GM12878 (cell line): Measurements from ENCODE around the gene MRPL18. TPM values are rescaled to one million over a fixed set of nuclear protein-coding genes. Genes with fewer than 3 reads are reported as not detected.

Experiments used
- ATAC-seq: fragments of 200-7000 bp; cut with Tn5 transposase; 3 replicates; pipeline ENCODE4 v1.9.1; 2020; ENCODE audit warnings: mild to moderate bottlenecking, moderate library complexity
- BruUV-seq: library from RNA; stranded (reverse); fragments of 400-500 nt; replicated peaks from 2 replicates; lab custom pipeline; 2021; lab: Mats Ljungman, UMichigan
- CTCF ChIA-PET: fragments of 300-600 bp; sonication (Branson Sonifier 250); formaldehyde crosslinking; extraction: SDS; loops from one replicate; lab custom pipeline; 2021; ENCODE audit warnings: inconsistent platforms; lab: Yijun Ruan, JAX
- POLR2A ChIA-PET: fragments of 350-600 bp; formaldehyde crosslinking; extraction: SDS; loops from one replicate; lab custom pipeline; 2021; ENCODE audit warnings: inconsistent platforms; lab: Charles Lee
- RAD21 ChIA-PET: fragments of 300-600 bp; sonication (Branson Sonifier 250); formaldehyde crosslinking; loops from one replicate; lab custom pipeline; 2023; ENCODE audit warnings: antibody characterized with exemption; ENCODE audit not compliant: unreplicated experiment; lab: Charles Lee
- SMC1A ChIA-PET: fragments of 300-600 bp; sonication (Branson Sonifier 250); formaldehyde crosslinking; loops from one replicate; lab custom pipeline; 2023; ENCODE audit not compliant: unreplicated experiment, uncharacterized antibody; lab: Charles Lee
- DNase-seq: peaks from one replicate; pipeline ENCODE4 v3.0.0-alpha.2; 2011; ENCODE audit warnings: low read depth, low spot score
- FAIRE-seq: peaks from 3 replicates; lab custom pipeline; 2011; peaks lifted over from hg19 to GRCh38; lab: Jason Lieb, UNC
- H2AFZ ChIP-seq: 2 replicates; pipeline ENCODE4 v1.6.0; 2011; ENCODE audit warnings: low read depth, low read length, control low read depth; ENCODE audit not compliant: control insufficient read depth
- H3K27ac ChIP-seq: 2 replicates; pipeline ENCODE4 v1.5.1; 2011; ENCODE audit warnings: control low read depth; ENCODE audit not compliant: control insufficient read depth, insufficient read depth
- H3K27me3 ChIP-seq, 2 experiments: replicated peaks in 1 of 2; 2 replicates each; pipeline versions ENCODE4 v1.6.0 to v1.6.1; 2011; ENCODE audit warnings: low read length in 1 of 2; ENCODE audit not compliant: control insufficient read depth in 2 of 2, insufficient read depth in 2 of 2
- H3K36me3 ChIP-seq, 2 experiments: 2 replicates each; pipeline ENCODE4 v1.5.1; 2011; ENCODE audit warnings: low read length in 1 of 2; ENCODE audit not compliant: control insufficient read depth in 2 of 2, insufficient read depth in 2 of 2
- H3K4me1 ChIP-seq: 2 replicates; pipeline ENCODE4 v1.6.1; 2011; ENCODE audit warnings: mild to moderate bottlenecking, low read length, moderate library complexity, mixed read lengths; ENCODE audit not compliant: control insufficient read depth, insufficient read depth
- H3K4me2 ChIP-seq: 2 replicates; pipeline ENCODE4 v1.6.0; 2011; ENCODE audit warnings: control low read depth; ENCODE audit not compliant: control insufficient read depth, insufficient read depth
- H3K4me3 ChIP-seq: fragments of 200-600 bp; sonication (generic); 2 replicates; pipeline ENCODE4 v1.5.1; 2016
- H3K79me2 ChIP-seq: 2 replicates; pipeline ENCODE4 v1.6.0; 2011; ENCODE audit warnings: low read length; ENCODE audit not compliant: control insufficient read depth, insufficient read depth
- H3K9ac ChIP-seq: 2 replicates; pipeline ENCODE4 v1.8.0; 2011; ENCODE audit warnings: low read length, control low read depth, mixed read lengths; ENCODE audit not compliant: control insufficient read depth, insufficient read depth
- H3K9me3 ChIP-seq: replicated peaks from 3 replicates; pipeline ENCODE4 v1.5.1; 2011; ENCODE audit warnings: mild to moderate bottlenecking, low read length; ENCODE audit not compliant: control insufficient read depth, insufficient read depth
- H4K20me1 ChIP-seq: 2 replicates; pipeline ENCODE4 v1.6.0; 2011; ENCODE audit not compliant: control insufficient read depth, insufficient read depth
- POLR2AphosphoS5 ChIP-seq: IDR thresholded peaks from 2 replicates; pipeline ENCODE4 v1.6.1; 2011; ENCODE audit warnings: mild to moderate bottlenecking, low read length, inconsistent platforms
- TARDBP ChIP-seq: IDR thresholded peaks from 2 replicates; pipeline ENCODE4 v1.6.1; 2016; ENCODE audit warnings: borderline replicate concordance
- YBX1 ChIP-seq: fragments of 450-650 bp; IDR thresholded peaks from 2 replicates; pipeline ENCODE4 v1.6.1; 2016; ENCODE audit warnings: antibody characterized with exemption
- WGBS: methylation state at CpG from one replicate; pipeline ENCODE4 v1.1.6; 2016; ENCODE audit warnings: low lambda C conversion rate; ENCODE audit not compliant: insufficient replicate concordance, insufficient coverage; ENCODE audit errors: missing lambda C conversion rate; 5-methylcytosine and 5-hydroxymethylcytosine counted together
- in situ Hi-C: fragments of 300-500 bp; cut with MboI; formaldehyde crosslinking; loops from 9 replicates; pipeline ENCODE4 v1.14.3; 2018; ENCODE audit warnings: mixed read lengths
- intact Hi-C: fragments of 100-400 bp; cut with micrococcal nuclease; formaldehyde crosslinking; loops from one replicate; pipeline ENCODE4 v1.14.2; 2022; ENCODE audit not compliant: unreplicated experiment
- polyA plus RNA-seq, 11 experiments: library from polyadenylated mRNA; depleted of rRNA in 4 of 11; unstranded in 6 of 11; stranded (reverse) in 5 of 11; fragments of >200 nt; fragmentation: Nextera tagmentation in 4 of 11; fragmentation: Illumina TruSeq in 1 of 11; extraction: Ambion mirVana in 4 of 11; extraction: Trizol in 1 of 11; gene quantifications; 1 replicate in 1 of 11; 2 replicates in 10 of 11; pipeline versions ENCODE4 v1.2.1 to v1.2.3, GENCODE V29; 2011 to 2016; ENCODE audit warnings: inconsistent platforms in 2 of 11, missing spikeins in 2 of 11, low read depth in 1 of 11
- total RNA-seq, 4 experiments: library from RNA; depleted of rRNA in 3 of 4; stranded (reverse); fragments of >200 nt in 3 of 4; fragmentation: Illumina TruSeq in 1 of 4; extraction: Trizol in 1 of 4; gene quantifications; 2 replicates each; pipeline versions ENCODE4 v1.2.1 to v1.2.3, GENCODE V29; 2013 to 2021
- TF ChIP-seq, protein P1 (sequence below): fragments of 150-350 bp; IDR thresholded peaks from 2 replicates; pipeline ENCODE4 v1.6.1; 2014; ENCODE audit warnings: mild to moderate bottlenecking, low read depth, low read length
- TF ChIP-seq, protein P2 (sequence below): IDR thresholded peaks from 2 replicates; pipeline ENCODE4 v1.6.1; 2012; ENCODE audit warnings: improper control_type of control experiment, low read depth, low read length; ENCODE audit not compliant: insufficient replicate concordance

The MRPL18 gene
- total and polyA plus RNA-seq, 10 of the 15 experiments (the other 5 are each of a cell fraction or from before 2014, with no cell fraction given) = 68.5 to 203 (median 116) TPM

DNA sequence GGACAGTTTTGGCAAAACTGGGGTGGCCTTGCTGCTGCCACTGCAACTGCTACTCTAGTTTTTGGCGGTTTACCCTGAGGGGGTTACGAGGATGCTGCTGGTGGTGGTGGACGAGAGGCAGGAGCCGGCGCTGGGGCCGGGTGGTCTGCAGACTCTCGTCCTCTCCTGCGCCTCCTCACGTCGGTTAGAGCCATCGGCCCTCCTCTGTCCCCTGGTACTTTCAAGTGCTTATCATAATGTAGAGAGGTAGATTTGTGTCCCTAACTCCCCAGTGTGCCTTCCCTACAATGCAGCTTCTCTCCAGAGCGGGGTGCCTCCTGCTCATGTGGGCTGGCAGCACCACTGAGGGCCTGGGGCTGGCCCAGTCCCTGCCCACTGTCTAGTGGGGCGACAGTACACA, 35.7 kb downstream of the MRPL18 start:
- SMC1A ChIA-PET = no interaction called here
- in situ Hi-C loops (no loop called here), intact Hi-C loops (no loop called here)
- CTCF ChIA-PET = interaction anchor here (1.2 kb wide), 1 partner anchor 38 kb away, joined by 3 read pairs; no protein-coding TSS in a partner anchor
- Histone ChIP-seq H2AFZ (no peak overlapping the region), H3K9ac (no peak overlapping the region), H3K4me3 (no peak overlapping the region), H3K9me3 (no peaks in the 10 kb centered on the region), H4K20me1 (no peaks in the 10 kb centered on the region), H3K4me1 (0 out of 2 replicates have a peak, but pooled peaks cover 9% of the 10 kb centered on the region), H3K27ac (no peak overlapping the region), H3K36me3 (no peaks in the 10 kb centered on the region), H3K27me3 (no peaks in the 10 kb centered on the region; a peak in 1 of 4 replicates), H3K4me2 (no peak overlapping the region), H3K79me2 (no peaks in the 10 kb centered on the region)
- FAIRE-seq = no peak
- POLR2A ChIA-PET = interaction anchor here (1.1 kb wide), 1 partner anchor 36 kb away, joined by 4 read pairs; no protein-coding TSS in a partner anchor
- DNase-seq = no peak
- ATAC-seq = no peak
- RAD21 ChIA-PET = no interaction called here
- no TSS peak for BruUV-seq
- 79% methylated on average over 13 of the region's 13 CpGs for WGBS
- TF ChIP-seq, protein P1, sequence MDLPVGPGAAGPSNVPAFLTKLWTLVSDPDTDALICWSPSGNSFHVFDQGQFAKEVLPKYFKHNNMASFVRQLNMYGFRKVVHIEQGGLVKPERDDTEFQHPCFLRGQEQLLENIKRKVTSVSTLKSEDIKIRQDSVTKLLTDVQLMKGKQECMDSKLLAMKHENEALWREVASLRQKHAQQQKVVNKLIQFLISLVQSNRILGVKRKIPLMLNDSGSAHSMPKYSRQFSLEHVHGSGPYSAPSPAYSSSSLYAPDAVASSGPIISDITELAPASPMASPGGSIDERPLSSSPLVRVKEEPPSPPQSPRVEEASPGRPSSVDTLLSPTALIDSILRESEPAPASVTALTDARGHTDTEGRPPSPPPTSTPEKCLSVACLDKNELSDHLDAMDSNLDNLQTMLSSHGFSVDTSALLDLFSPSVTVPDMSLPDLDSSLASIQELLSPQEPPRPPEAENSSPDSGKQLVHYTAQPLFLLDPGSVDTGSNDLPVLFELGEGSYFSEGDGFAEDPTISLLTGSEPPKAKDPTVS = no peak

DNA sequence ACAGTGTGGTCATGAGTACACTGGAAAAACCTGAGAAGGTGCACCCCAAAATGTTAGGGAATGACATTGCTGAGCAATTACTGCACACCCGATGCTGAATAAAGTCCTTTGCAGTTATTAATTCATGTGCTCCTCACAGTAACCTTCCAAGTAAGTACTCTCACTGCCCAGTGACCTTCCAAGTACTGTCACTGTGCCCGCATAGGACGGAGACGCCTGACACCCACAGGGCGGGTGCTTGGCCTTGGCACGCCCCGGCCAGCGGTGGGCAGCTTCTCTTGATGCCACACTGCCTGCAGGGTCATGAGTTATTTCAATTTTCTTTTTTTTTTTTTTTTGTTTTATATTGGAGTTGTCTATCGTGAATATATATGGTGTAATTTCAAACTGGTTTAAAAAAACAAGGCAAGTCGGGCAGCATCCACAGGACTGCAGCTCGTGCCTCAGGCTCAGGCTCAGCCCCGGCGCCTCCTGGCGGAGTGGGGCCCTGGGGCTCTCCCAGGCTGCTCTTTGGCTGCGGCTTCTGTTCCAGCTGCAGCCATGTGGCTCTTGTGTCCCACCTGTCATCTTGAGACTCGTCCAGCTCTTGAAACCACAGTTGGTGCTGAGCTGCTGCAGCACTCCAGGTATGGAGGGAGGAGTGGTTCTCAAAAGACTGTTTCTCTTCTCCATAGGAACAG, 36.8 kb downstream of the MRPL18 start:
- Histone ChIP-seq H3K36me3 (no peaks in the 10 kb centered on the region), H3K9me3 (no peaks in the 10 kb centered on the region), H3K4me1 (0 out of 2 replicates have a peak, but pooled peaks cover 9% of the 10 kb centered on the region), H2AFZ (no peak overlapping the region), H3K79me2 (no peaks in the 10 kb centered on the region), H4K20me1 (no peaks in the 10 kb centered on the region), H3K27ac (no peak overlapping the region), H3K27me3 (no peaks in the 10 kb centered on the region), H3K9ac (no peak overlapping the region), H3K4me3 (no peak overlapping the region), H3K4me2 (no peak overlapping the region)
- no peak for DNase-seq
- CTCF ChIA-PET = interaction anchor here (0.5 to 0.6 kb wide), 2 partner anchors 668 to 700 kb away, joined by 3 read pairs; no protein-coding TSS in a partner anchor
- no peak for FAIRE-seq
- SMC1A ChIA-PET = interaction anchor here (0.7 kb wide), 1 partner anchor 114 kb away, joined by 4 read pairs; no protein-coding TSS in a partner anchor
- POLR2A ChIA-PET = no interaction called here
- in situ Hi-C loops = no loop called here
- RAD21 ChIA-PET = interaction anchor here (0.6 kb wide), 1 partner anchor 86 kb away, joined by 3 read pairs; no protein-coding TSS in a partner anchor
- intact Hi-C loops = no loop called here
- ATAC-seq = no peak
- no TSS peak for BruUV-seq
- WGBS = 75% methylated on average over 16 of the region's 16 CpGs
- no peak for TF ChIP-seq POLR2AphosphoS5
- no peak for TF ChIP-seq YBX1
- TF ChIP-seq, protein P2, sequence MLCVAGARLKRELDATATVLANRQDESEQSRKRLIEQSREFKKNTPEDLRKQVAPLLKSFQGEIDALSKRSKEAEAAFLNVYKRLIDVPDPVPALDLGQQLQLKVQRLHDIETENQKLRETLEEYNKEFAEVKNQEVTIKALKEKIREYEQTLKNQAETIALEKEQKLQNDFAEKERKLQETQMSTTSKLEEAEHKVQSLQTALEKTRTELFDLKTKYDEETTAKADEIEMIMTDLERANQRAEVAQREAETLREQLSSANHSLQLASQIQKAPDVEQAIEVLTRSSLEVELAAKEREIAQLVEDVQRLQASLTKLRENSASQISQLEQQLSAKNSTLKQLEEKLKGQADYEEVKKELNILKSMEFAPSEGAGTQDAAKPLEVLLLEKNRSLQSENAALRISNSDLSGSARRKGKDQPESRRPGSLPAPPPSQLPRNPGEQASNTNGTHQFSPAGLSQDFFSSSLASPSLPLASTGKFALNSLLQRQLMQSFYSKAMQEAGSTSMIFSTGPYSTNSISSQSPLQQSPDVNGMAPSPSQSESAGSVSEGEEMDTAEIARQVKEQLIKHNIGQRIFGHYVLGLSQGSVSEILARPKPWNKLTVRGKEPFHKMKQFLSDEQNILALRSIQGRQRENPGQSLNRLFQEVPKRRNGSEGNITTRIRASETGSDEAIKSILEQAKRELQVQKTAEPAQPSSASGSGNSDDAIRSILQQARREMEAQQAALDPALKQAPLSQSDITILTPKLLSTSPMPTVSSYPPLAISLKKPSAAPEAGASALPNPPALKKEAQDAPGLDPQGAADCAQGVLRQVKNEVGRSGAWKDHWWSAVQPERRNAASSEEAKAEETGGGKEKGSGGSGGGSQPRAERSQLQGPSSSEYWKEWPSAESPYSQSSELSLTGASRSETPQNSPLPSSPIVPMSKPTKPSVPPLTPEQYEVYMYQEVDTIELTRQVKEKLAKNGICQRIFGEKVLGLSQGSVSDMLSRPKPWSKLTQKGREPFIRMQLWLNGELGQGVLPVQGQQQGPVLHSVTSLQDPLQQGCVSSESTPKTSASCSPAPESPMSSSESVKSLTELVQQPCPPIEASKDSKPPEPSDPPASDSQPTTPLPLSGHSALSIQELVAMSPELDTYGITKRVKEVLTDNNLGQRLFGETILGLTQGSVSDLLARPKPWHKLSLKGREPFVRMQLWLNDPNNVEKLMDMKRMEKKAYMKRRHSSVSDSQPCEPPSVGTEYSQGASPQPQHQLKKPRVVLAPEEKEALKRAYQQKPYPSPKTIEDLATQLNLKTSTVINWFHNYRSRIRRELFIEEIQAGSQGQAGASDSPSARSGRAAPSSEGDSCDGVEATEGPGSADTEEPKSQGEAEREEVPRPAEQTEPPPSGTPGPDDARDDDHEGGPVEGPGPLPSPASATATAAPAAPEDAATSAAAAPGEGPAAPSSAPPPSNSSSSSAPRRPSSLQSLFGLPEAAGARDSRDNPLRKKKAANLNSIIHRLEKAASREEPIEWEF = no peak
- TF ChIP-seq TARDBP = no peak
